HepG2 (cell line): Measurements from ENCODE around the gene GPS1. TPM values are rescaled to one million over a fixed set of nuclear protein-coding genes. Genes with fewer than 3 reads are reported as not detected.

Source experiments
- ARID2 ChIP-seq: sonication (generic); formaldehyde crosslinking; IDR thresholded peaks from 2 replicates; pipeline ENCODE4 v1.8.1; 2022; ENCODE audit warnings: mild to moderate bottlenecking, missing genetic modification reagents, borderline replicate concordance
- CEBPG ChIP-seq: IDR thresholded peaks from 2 replicates; pipeline ENCODE4 v1.6.1; 2016
- CHD2 ChIP-seq: IDR thresholded peaks from 2 replicates; pipeline ENCODE4 v1.6.1; 2011; ENCODE audit warnings: low read depth, low read length, improper control_type of control experiment
- GFI1 ChIP-seq: sonication (generic); formaldehyde crosslinking; IDR thresholded peaks from 2 replicates; pipeline ENCODE4 v1.5.0; 2020; ENCODE audit warnings: missing genetic modification reagents, mild to moderate bottlenecking, borderline replicate concordance
- KAT2B ChIP-seq: fragments of 150-350 bp; IDR thresholded peaks from 2 replicates; pipeline ENCODE4 v1.6.1; 2014; ENCODE audit warnings: low read depth, low read length, borderline replicate concordance
- NR2C2 ChIP-seq: sonication (generic); formaldehyde crosslinking; IDR thresholded peaks from 2 replicates; pipeline ENCODE4 v1.4.0; 2020; ENCODE audit warnings: missing genetic modification reagents, mild to moderate bottlenecking, moderate library complexity, borderline replicate concordance
- NRL ChIP-seq: sonication (generic); formaldehyde crosslinking; IDR thresholded peaks from 2 replicates; pipeline ENCODE4 v1.5.0; 2020; ENCODE audit warnings: missing genetic modification reagents, mild to moderate bottlenecking, moderate library complexity, borderline replicate concordance
- PHF21A ChIP-seq: sonication (generic); formaldehyde crosslinking; IDR thresholded peaks from 2 replicates; pipeline ENCODE4 v1.5.0; 2020; ENCODE audit warnings: mild to moderate bottlenecking, missing genetic modification reagents
- RBAK ChIP-seq: sonication (generic); formaldehyde crosslinking; IDR thresholded peaks from 2 replicates; pipeline ENCODE4 v1.5.1; 2020; ENCODE audit warnings: mild to moderate bottlenecking, missing genetic modification reagents
- SAFB2 ChIP-seq: sonication (generic); formaldehyde crosslinking; IDR thresholded peaks from 2 replicates; pipeline ENCODE4 v1.5.1; 2020; ENCODE audit warnings: missing genetic modification reagents, low read depth, mild to moderate bottlenecking, borderline replicate concordance
- SAP130 ChIP-seq: IDR thresholded peaks from 2 replicates; pipeline ENCODE4 v1.6.1; 2016; ENCODE audit warnings: low read depth
- TOE1 ChIP-seq: sonication (generic); formaldehyde crosslinking; IDR thresholded peaks from 2 replicates; pipeline ENCODE4 v1.4.0; 2020; ENCODE audit warnings: mild to moderate bottlenecking, missing genetic modification reagents
- ZNF256 ChIP-seq: sonication (generic); formaldehyde crosslinking; conservative IDR thresholded peaks from 2 replicates; pipeline ENCODE4 v1.4.0; 2020; ENCODE audit warnings: missing genetic modification reagents
- ZNF3 ChIP-seq: IDR thresholded peaks from 2 replicates; pipeline ENCODE4 v1.7.0; 2017; ENCODE audit warnings: inconsistent platforms
- ZNF510 ChIP-seq: sonication (generic); formaldehyde crosslinking; IDR thresholded peaks from 2 replicates; pipeline ENCODE4 v1.4.0; 2020; ENCODE audit warnings: low read depth, mild to moderate bottlenecking, missing genetic modification reagents
- polyA plus RNA-seq, 8 experiments: library from polyadenylated mRNA; depleted of rRNA in 3 of 8; stranded (reverse) in 7 of 8; unstranded in 1 of 8; fragments of >200 nt; fragmentation: Illumina TruSeq in 4 of 8; extraction: Trizol in 4 of 8; gene quantifications; 2 replicates each; pipeline versions ENCODE4 v1.2.1 to v1.2.3, GENCODE V29; 2011 to 2016; ENCODE audit warnings: low read depth in 4 of 8, missing spikeins in 1 of 8, mixed read lengths in 1 of 8; ENCODE audit not compliant: insufficient read depth in 1 of 8
- total RNA-seq, 5 experiments: library from RNA; depleted of rRNA; stranded (reverse); fragments of >200 nt; fragmentation: Illumina TruSeq; extraction: Trizol; gene quantifications; 2 replicates each; pipeline ENCODE4 v1.2.3, GENCODE V29; 2016; ENCODE audit warnings: low read depth in 1 of 5
- TF ChIP-seq, protein P1 (sequence below): sonication (generic); formaldehyde crosslinking; conservative IDR thresholded peaks from 2 replicates; pipeline ENCODE4 v1.4.0; 2020; ENCODE audit warnings: missing genetic modification reagents
- TF ChIP-seq, protein P2 (sequence below): sonication (generic); formaldehyde crosslinking; IDR thresholded peaks from 2 replicates; pipeline ENCODE4 v1.5.1; 2020; ENCODE audit warnings: missing genetic modification reagents, mild to moderate bottlenecking, borderline replicate concordance
- TF ChIP-seq, protein P3 (sequence below): sonication (generic); formaldehyde crosslinking; IDR thresholded peaks from 2 replicates; pipeline ENCODE4 v1.8.0; 2022; ENCODE audit warnings: mild to moderate bottlenecking, missing genetic modification reagents; ENCODE audit not compliant: insufficient replicate concordance
- TF ChIP-seq, protein P4 (sequence below): sonication (generic); formaldehyde crosslinking; IDR thresholded peaks from 2 replicates; pipeline ENCODE4 v1.4.0; 2020; ENCODE audit warnings: missing genetic modification reagents, borderline replicate concordance
- TF ChIP-seq, protein P5 (sequence below): sonication (generic); formaldehyde crosslinking; IDR thresholded peaks from 2 replicates; pipeline ENCODE4 v1.4.0; 2020; ENCODE audit warnings: missing genetic modification reagents

GPS1 gene
- total and polyA plus RNA-seq, 2 of the 13 experiments (the other 11 are each of a cell fraction or from before 2014, with no cell fraction given): 124 to 128 TPM

DNA sequence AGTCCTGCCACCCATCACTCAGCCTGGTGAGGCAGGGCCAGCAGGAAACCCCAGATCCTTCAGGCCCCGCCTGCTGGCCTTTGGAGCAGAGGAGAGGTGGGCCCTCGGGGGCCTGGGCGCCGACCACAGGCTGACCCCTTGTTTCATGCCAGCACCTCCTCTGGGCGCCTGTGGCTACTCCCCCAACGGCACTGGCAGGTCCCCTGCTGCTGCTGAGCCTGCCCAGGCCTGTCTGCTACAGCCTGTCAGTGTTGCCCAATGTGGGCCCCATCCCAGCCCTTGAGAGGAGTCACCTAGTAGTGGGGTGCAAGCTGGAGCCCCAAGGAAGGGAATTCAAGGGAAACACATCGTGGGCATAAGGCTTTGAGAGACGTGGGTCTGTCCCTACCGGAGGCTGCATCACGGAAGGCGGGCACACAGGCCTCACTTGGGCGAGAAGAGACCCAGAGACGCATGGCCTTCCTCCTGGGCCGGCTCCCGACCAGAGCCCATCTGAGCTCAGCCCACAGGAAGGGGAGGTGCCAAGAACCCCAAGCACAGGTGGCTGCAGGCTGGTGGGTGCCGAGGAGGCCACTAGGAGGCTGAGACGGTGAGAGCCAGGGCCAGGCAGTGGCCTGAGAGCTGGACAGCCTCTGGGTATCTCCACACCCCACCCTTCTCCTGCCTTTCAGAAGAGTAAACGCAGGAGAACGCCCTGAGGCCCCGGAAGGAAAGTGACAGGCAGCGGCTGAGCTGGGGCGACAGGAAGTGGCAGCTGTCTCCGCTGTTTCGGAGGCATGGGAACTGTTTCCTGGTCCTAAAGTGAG, 54.4 kb downstream of the GPS1 start (continued):
- TF ChIP-seq SAFB2 (CRISPR knock-in tag): no peak; the same call in none of the 2 replicates
- TF ChIP-seq CEBPG (CRISPR knock-in tag): peak; percentile 70
- TF ChIP-seq KAT2B: no peak
- peak; percentile 98 for TF ChIP-seq SAP130 (CRISPR knock-in tag)
- TF ChIP-seq ZNF256 (CRISPR knock-in tag): peak; percentile 71; the same call in 1 of the 2 replicates
- TF ChIP-seq ARID2 (CRISPR knock-in tag): peak; percentile 94
- TF ChIP-seq, protein P1, sequence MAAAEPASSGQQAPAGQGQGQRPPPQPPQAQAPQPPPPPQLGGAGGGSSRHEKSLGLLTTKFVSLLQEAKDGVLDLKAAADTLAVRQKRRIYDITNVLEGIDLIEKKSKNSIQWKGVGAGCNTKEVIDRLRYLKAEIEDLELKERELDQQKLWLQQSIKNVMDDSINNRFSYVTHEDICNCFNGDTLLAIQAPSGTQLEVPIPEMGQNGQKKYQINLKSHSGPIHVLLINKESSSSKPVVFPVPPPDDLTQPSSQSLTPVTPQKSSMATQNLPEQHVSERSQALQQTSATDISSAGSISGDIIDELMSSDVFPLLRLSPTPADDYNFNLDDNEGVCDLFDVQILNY (CRISPR knock-in tag): peak; percentile 9; the same call in 1 of the 2 replicates
- no peak for TF ChIP-seq ZNF3
- TF ChIP-seq, protein P2, sequence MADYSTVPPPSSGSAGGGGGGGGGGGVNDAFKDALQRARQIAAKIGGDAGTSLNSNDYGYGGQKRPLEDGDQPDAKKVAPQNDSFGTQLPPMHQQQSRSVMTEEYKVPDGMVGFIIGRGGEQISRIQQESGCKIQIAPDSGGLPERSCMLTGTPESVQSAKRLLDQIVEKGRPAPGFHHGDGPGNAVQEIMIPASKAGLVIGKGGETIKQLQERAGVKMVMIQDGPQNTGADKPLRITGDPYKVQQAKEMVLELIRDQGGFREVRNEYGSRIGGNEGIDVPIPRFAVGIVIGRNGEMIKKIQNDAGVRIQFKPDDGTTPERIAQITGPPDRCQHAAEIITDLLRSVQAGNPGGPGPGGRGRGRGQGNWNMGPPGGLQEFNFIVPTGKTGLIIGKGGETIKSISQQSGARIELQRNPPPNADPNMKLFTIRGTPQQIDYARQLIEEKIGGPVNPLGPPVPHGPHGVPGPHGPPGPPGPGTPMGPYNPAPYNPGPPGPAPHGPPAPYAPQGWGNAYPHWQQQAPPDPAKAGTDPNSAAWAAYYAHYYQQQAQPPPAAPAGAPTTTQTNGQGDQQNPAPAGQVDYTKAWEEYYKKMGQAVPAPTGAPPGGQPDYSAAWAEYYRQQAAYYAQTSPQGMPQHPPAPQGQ (CRISPR knock-in tag): no peak
- TF ChIP-seq CHD2: no peak
- TF ChIP-seq RBAK (CRISPR knock-in tag): no peak
- TF ChIP-seq PHF21A (CRISPR knock-in tag): peak; percentile 95
- TF ChIP-seq NR2C2 (CRISPR knock-in tag): peak; percentile 92
- TF ChIP-seq TOE1 (CRISPR knock-in tag): peak; percentile 94
- TF ChIP-seq NRL (CRISPR knock-in tag): peak; percentile 91
- TF ChIP-seq, protein P3, sequence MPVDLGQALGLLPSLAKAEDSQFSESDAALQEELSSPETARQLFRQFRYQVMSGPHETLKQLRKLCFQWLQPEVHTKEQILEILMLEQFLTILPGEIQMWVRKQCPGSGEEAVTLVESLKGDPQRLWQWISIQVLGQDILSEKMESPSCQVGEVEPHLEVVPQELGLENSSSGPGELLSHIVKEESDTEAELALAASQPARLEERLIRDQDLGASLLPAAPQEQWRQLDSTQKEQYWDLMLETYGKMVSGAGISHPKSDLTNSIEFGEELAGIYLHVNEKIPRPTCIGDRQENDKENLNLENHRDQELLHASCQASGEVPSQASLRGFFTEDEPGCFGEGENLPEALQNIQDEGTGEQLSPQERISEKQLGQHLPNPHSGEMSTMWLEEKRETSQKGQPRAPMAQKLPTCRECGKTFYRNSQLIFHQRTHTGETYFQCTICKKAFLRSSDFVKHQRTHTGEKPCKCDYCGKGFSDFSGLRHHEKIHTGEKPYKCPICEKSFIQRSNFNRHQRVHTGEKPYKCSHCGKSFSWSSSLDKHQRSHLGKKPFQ: no peak
- TF ChIP-seq, protein P4, sequence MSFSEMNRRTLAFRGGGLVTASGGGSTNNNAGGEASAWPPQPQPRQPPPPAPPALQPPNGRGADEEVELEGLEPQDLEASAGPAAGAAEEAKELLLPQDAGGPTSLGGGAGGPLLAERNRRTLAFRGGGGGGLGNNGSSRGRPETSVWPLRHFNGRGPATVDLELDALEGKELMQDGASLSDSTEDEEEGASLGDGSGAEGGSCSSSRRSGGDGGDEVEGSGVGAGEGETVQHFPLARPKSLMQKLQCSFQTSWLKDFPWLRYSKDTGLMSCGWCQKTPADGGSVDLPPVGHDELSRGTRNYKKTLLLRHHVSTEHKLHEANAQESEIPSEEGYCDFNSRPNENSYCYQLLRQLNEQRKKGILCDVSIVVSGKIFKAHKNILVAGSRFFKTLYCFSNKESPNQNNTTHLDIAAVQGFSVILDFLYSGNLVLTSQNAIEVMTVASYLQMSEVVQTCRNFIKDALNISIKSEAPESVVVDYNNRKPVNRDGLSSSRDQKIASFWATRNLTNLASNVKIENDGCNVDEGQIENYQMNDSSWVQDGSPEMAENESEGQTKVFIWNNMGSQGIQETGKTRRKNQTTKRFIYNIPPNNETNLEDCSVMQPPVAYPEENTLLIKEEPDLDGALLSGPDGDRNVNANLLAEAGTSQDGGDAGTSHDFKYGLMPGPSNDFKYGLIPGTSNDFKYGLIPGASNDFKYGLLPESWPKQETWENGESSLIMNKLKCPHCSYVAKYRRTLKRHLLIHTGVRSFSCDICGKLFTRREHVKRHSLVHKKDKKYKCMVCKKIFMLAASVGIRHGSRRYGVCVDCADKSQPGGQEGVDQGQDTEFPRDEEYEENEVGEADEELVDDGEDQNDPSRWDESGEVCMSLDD: peak; percentile 94
- no peak; the same call in 1 of the 2 replicates for TF ChIP-seq ZNF510 (CRISPR knock-in tag)
- TF ChIP-seq, protein P5, sequence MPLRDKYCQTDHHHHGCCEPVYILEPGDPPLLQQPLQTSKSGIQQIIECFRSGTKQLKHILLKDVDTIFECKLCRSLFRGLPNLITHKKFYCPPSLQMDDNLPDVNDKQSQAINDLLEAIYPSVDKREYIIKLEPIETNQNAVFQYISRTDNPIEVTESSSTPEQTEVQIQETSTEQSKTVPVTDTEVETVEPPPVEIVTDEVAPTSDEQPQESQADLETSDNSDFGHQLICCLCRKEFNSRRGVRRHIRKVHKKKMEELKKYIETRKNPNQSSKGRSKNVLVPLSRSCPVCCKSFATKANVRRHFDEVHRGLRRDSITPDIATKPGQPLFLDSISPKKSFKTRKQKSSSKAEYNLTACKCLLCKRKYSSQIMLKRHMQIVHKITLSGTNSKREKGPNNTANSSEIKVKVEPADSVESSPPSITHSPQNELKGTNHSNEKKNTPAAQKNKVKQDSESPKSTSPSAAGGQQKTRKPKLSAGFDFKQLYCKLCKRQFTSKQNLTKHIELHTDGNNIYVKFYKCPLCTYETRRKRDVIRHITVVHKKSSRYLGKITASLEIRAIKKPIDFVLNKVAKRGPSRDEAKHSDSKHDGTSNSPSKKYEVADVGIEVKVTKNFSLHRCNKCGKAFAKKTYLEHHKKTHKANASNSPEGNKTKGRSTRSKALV (CRISPR knock-in tag): peak; percentile 93
- TF ChIP-seq GFI1 (CRISPR knock-in tag): no peak
